Progenitor cell of endocrine pancreas (in vitro differentiated cells): ENCODE results near the gene KDM3B. TPM values are rescaled to one million over a fixed set of nuclear protein-coding genes. Genes with fewer than 3 reads are reported as not detected.

ENCODE experiments used
- DNase-seq: peaks from one replicate; pipeline ENCODE4 v3.0.0; 2021; ENCODE audit warnings: low spot score; ENCODE audit not compliant: unreplicated experiment
- H3K27ac Mint-ChIP-seq: 2 replicates; pipeline ENCODE4 v1.8.0; 2021; ENCODE audit warnings: mild to moderate bottlenecking, moderate library complexity, mixed read lengths
- H3K27me3 Mint-ChIP-seq: 2 replicates; pipeline ENCODE4 v1.8.0; 2021; ENCODE audit warnings: mixed read lengths
- H3K36me3 Mint-ChIP-seq: 2 replicates; pipeline ENCODE4 v1.8.0; 2022; ENCODE audit warnings: mixed read lengths; ENCODE audit not compliant: insufficient read depth
- H3K4me1 Mint-ChIP-seq: 2 replicates; pipeline ENCODE4 v1.8.0; 2021; ENCODE audit warnings: low read depth, mixed read lengths
- H3K4me3 Mint-ChIP-seq: 2 replicates; pipeline ENCODE4 v1.8.0; 2021; ENCODE audit warnings: low read depth, mild to moderate bottlenecking, moderate library complexity, mixed read lengths
- H3K9me3 Mint-ChIP-seq: 2 replicates; pipeline ENCODE4 v1.8.0; 2021; ENCODE audit warnings: low read depth, mixed read lengths
- total RNA-seq: library from RNA; stranded (reverse); gene quantifications from 2 replicates; pipeline ENCODE4 v1.2.1, GENCODE V29; 2021
- TF ChIP-seq, protein P1 (sequence below): fragments of 200-600 bp; sonication (generic); IDR thresholded peaks from one replicate; pipeline ENCODE4 v1.5.0; 2021; ENCODE audit warnings: antibody characterized with exemption, mild to moderate bottlenecking; ENCODE audit not compliant: unreplicated experiment

Gene KDM3B
- total RNA-seq, 1 donor from 2014 or later = 126 TPM

DNA sequence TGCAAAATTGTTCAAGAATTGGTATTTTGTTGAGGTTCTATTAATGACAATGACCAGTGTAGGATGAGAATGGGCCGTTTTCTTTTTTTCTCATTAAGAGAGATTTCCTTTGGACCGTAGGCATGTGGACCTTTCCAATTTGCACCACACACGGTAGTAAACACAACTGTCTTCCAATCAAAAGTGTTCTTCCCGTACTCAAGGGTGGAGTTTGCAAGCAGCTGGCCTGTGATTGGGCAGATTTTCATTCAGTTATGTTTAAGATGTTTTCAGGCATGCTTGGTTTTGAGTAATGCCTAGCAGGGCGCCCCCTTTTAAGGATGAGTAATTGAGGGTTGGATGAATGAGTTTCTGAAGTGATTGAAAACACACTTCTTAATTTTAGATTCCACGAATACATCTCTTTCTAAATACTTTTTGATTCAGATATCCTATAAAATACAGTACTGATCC lies 2.5 kb downstream of the KDM3B start:
- Mint-ChIP-seq H3K9me3 (peaks cover 13% of the 10 kb centered on the region), H3K27ac (peak overlapping the region; percentile 96), H3K4me3 (peak overlapping the region; percentile 92), H3K4me1 (peaks cover 18% of the 10 kb centered on the region), H3K36me3 (peaks cover 18% of the 10 kb centered on the region), H3K27me3 (no peaks in the 10 kb centered on the region)
- DNase-seq = no peak
- TF ChIP-seq, protein P1, sequence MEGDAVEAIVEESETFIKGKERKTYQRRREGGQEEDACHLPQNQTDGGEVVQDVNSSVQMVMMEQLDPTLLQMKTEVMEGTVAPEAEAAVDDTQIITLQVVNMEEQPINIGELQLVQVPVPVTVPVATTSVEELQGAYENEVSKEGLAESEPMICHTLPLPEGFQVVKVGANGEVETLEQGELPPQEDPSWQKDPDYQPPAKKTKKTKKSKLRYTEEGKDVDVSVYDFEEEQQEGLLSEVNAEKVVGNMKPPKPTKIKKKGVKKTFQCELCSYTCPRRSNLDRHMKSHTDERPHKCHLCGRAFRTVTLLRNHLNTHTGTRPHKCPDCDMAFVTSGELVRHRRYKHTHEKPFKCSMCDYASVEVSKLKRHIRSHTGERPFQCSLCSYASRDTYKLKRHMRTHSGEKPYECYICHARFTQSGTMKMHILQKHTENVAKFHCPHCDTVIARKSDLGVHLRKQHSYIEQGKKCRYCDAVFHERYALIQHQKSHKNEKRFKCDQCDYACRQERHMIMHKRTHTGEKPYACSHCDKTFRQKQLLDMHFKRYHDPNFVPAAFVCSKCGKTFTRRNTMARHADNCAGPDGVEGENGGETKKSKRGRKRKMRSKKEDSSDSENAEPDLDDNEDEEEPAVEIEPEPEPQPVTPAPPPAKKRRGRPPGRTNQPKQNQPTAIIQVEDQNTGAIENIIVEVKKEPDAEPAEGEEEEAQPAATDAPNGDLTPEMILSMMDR = no peak

DNA sequence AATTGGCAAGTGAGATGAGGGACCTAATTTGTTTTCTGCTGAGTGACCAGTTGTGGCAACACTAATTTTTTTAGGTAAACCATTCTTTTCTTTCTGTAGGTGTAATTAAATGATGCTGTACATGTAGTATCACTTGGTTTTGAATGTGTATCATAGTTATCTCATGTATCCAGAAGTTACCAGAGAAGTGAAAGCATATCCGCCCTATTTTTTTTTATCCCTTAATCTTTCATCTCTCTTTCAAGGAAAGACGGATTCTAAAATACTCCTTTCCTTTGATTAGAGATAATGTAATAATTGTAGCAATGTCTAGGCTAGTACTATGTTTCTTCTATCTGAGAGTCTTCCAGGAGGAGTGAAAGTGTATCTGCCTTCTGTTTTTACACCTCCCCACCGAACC lies 7.1 kb downstream of the KDM3B start:
- no peak for DNase-seq
- TF ChIP-seq, protein P1 = no peak
- Mint-ChIP-seq H3K4me1 (peaks cover 12% of the 10 kb centered on the region), H3K4me3 (no peak overlapping the region), H3K27me3 (no peaks in the 10 kb centered on the region), H3K36me3 (peaks cover 2% of the 10 kb centered on the region), H3K9me3 (no peaks in the 10 kb centered on the region), H3K27ac (no peak overlapping the region)

- DNase-seq = no peak
- Mint-ChIP-seq H3K36me3 (peaks cover 2% of the 10 kb centered on the region), H3K9me3 (no peaks in the 10 kb centered on the region), H3K4me1 (peaks cover 1% of the 10 kb centered on the region), H3K4me3 (no peak overlapping the region), H3K27me3 (no peaks in the 10 kb centered on the region), H3K27ac (peak overlapping the region; percentile 31)
- TF ChIP-seq, protein P1 = no peak
Measured at GRCh38 chr5:138360941-138361452, 8.5 kb downstream of the KDM3B start.

- Mint-ChIP-seq H3K27me3 (no peaks in the 10 kb centered on the region), H3K4me3 (no peak overlapping the region), H3K27ac (no peak overlapping the region), H3K4me1 (peaks cover 9% of the 10 kb centered on the region), H3K9me3 (no peaks in the 10 kb centered on the region), H3K36me3 (peaks cover 2% of the 10 kb centered on the region)
- TF ChIP-seq, protein P1 = no peak
- no peak for DNase-seq
Measured at GRCh38 chr5:138364576-138364975, 12.1 kb downstream of the KDM3B start.

DNA sequence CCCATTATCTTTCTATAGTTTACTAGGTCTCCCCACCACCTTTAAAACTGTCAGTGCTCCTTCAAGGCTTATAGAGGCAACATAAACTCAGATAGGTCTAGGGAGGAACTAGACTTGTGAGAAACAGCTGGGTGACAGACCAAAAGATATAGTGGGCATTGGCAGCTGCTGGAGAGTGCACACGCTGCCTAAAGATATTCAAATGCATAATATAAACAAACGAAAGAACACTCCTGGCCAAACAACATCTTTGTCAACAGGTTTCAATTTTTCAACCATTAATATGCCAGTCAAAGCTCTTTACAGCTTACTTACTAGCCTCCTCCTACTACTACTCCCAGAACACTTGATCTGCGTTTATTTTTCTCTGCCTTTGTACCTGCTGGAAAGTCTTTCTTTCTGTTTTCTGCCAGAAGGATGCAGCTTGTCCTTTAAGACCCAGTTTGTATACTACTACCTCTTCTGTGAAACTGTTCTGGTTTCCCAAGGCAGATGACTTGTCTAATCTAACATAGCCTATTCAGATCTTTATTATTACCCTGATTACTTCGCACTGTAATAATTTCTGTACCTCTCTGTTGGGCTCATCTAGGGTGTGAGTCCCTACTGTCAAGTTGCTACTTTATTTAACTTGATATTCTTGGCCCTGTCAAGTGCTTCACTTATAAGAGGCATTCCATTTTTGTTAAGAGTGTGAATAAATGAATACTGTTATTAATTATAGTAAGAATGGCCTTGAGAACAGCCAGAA lies 14.3 kb downstream of the KDM3B start:
- H3K27ac Mint-ChIP-seq = peak overlapping the region; percentile 91
- TF ChIP-seq, protein P1 = no peak
- H3K36me3 Mint-ChIP-seq = no peaks in the 10 kb centered on the region
- no peaks in the 10 kb centered on the region for H3K9me3 Mint-ChIP-seq
- DNase-seq = no peak
- H3K27me3 Mint-ChIP-seq = no peaks in the 10 kb centered on the region
- no peak overlapping the region for H3K4me3 Mint-ChIP-seq
- H3K4me1 Mint-ChIP-seq = peaks cover 8% of the 10 kb centered on the region
